DLD1 (cell line): ENCODE data around the gene ARHGEF18.
"Not testable (repeated sequence)": the region's sequence is repeated elsewhere in the genome, so short reads cannot be mapped to it uniquely, and the experiment has no call there.

Source experiments
- in situ Hi-C: cut with HindIII; loops from 2 replicates; pipeline ENCODE4 v1.10.0; 2017; ENCODE audit warnings: low sequenced_read_pairs

The ARHGEF18 gene

GRCh38 chr19:7348587-7349230 is at the start of gene ARHGEF18:
Gene ARHGEF18 (plus strand): TSS chr19:7348937. CDS start chr19:7362891, 13,954 bp downstream.
- in situ Hi-C loops = no loop called here

- in situ Hi-C loops = no loop called here
These were observed 47.2 kb upstream of the ARHGEF18 start for GRCh38 chr19:7301525-7301924.

GRCh38 chr19:7303470-7303869 is 45.3 kb upstream of the ARHGEF18 start:
- in situ Hi-C loops = no loop called here

- in situ Hi-C loops = no loop called here
These were observed 44.5 kb upstream of the ARHGEF18 start for GRCh38 chr19:7304200-7304599.

- in situ Hi-C loops = no loop called here
These were observed 41.0 kb upstream of the ARHGEF18 start for GRCh38 chr19:7307590-7308218.

GRCh38 chr19:7308327-7308726 is 40.4 kb upstream of the ARHGEF18 start:
- in situ Hi-C loops = not testable (repeated sequence)

- in situ Hi-C loops = no loop called here
These were observed 36.8 kb upstream of the ARHGEF18 start for GRCh38 chr19:7311911-7312310.

GRCh38 chr19:7312816-7313215 is 35.9 kb upstream of the ARHGEF18 start:
- in situ Hi-C loops = no loop called here

GRCh38 chr19:7318176-7318575 is 30.6 kb upstream of the ARHGEF18 start:
- in situ Hi-C loops = no loop called here

GRCh38 chr19:7326105-7326877 is 22.4 kb upstream of the ARHGEF18 start:
- in situ Hi-C loops = no loop called here

- in situ Hi-C loops = no loop called here
These were observed 20.9 kb upstream of the ARHGEF18 start for GRCh38 chr19:7327802-7328201.

- in situ Hi-C loops = no loop called here
These were observed 20.1 kb upstream of the ARHGEF18 start for GRCh38 chr19:7328647-7329046.

GRCh38 chr19:7331446-7331845 is 17.3 kb upstream of the ARHGEF18 start:
- in situ Hi-C loops = no loop called here

GRCh38 chr19:7333198-7334118 is 15.3 kb upstream of the ARHGEF18 start:
- in situ Hi-C loops = no loop called here

GRCh38 chr19:7336321-7336973 is 12.3 kb upstream of the ARHGEF18 start:
- in situ Hi-C loops = no loop called here

- in situ Hi-C loops = no loop called here
These were observed 11.2 kb upstream of the ARHGEF18 start for GRCh38 chr19:7337380-7338194.

GRCh38 chr19:7340959-7341837 is 7.5 kb upstream of the ARHGEF18 start:
- in situ Hi-C loops = no loop called here

GRCh38 chr19:7342143-7342542 is 6.6 kb upstream of the ARHGEF18 start:
- in situ Hi-C loops = no loop called here
